Measurements from ENCODE around the gene CPVL.

Gene CPVL

DNA sequence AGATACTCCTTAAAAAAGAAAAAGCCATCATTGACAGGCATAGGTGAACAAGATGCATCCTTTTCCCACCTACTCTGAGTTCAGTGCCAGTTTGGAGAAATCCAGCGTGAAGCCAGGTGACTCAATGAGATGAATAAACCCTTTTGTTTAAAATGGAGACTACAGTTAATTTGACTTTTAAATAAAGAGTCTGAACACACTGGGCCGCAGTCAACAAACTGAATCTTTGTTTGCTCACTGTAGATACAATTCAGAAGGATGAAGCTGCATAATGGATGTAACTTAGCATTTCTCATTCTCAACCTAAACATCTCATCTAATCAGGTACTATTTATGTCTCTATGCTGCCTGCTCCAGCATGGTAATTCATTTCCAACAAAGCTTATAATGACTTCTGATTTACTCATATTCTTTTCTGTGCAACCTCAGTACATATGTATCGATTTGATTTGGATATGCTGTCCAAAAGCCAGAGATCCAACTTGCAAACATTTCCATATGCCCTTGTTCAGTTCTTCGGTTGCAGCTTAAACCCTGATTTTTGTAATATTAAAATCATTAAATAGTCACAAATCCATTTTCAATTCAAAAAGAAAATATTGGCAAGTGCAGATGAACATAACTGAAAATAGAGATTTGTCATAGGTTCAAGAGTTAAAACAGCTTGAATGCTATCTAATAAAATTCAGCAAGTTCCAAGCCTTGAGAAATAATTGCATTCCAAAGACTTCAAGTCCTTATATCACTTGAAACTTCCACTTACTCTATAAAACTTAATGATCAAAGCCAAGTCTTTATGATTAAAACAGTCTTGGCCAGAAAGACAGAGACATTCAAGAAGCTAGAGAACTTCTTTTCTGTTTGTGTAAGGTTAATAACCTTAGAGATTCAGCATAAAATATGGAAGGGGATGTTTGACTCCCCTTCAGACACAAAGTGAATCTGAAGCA lies 67.8 kb downstream of the CPVL start:
- Mint-ChIP-seq H3K4me3 (no peak overlapping the region), H3K27me3 (peaks cover 11% of the 10 kb centered on the region), H3K36me3 (no peaks in the 10 kb centered on the region), H3K9me3 (no peaks in the 10 kb centered on the region), H3K4me1 (no peaks in the 10 kb centered on the region), H3K27ac (no peak overlapping the region)
- ATAC-seq (ENCODE audit: low read depth) (no peak), DNase-seq (ENCODE audit: low spot score in 2 of 2) (no peak)

DNA sequence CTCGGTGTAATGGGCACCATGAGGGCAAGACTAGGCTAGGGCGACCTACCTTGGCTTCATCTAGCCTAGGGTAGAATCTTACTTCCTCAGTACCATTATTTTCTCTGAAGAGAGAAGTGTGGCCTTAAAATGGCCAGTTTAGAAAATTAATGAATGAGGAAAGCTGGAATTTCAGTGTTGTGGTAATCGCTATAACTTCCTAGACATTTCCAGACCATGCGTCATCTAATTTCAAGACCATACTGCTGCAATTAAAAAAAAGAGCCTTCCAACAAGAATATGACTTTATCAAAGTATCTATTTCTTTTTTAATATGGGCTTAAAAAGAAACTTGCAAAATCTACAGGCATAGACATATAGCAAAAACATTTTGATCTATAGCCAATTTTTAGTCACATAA lies 68.5 kb downstream of the CPVL start:
- Mint-ChIP-seq H3K9me3 (no peaks in the 10 kb centered on the region), H3K27me3 (peaks cover 16% of the 10 kb centered on the region), H3K4me1 (no peaks in the 10 kb centered on the region), H3K36me3 (no peaks in the 10 kb centered on the region), H3K4me3 (no peak overlapping the region), H3K27ac (no peak overlapping the region)
- DNase-seq (ENCODE audit: low spot score in 2 of 2) = no peak
- no peak for ATAC-seq (ENCODE audit: low read depth)

GRCh38 chr7:29077176-29077575 lies 69.2 kb downstream of the CPVL start:
- H3K36me3 Mint-ChIP-seq = no peaks in the 10 kb centered on the region
- H3K4me3 Mint-ChIP-seq = no peak overlapping the region
- no peak for DNase-seq (ENCODE audit: low spot score in 2 of 2)
- H3K27me3 Mint-ChIP-seq = peaks cover 16% of the 10 kb centered on the region
- H3K27ac Mint-ChIP-seq = no peak overlapping the region
- no peaks in the 10 kb centered on the region for H3K9me3 Mint-ChIP-seq
- no peaks in the 10 kb centered on the region for H3K4me1 Mint-ChIP-seq
- ATAC-seq (ENCODE audit: low read depth) = no peak

DNA sequence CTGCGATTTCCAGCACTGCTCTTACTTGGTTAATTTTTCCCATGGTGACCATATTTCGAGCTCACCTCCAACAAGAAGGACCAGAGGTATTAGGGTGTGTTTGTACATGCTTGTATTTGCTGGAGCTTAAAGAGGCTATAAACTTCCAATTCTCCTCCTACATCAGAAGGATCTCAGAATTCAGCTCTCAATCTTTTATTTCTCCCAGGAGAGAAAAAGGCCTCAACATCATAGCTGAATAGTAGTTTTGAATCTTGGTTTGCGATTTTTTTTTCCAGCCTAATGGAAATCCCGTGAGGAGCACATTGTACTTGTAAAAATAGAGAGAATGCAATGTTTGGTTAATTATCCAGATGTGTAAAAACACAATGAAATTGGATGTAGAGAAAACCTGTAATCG lies 69.7 kb downstream of the CPVL start:
- DNase-seq (ENCODE audit: low spot score in 2 of 2) (no peak), ATAC-seq (ENCODE audit: low read depth) (no peak)
- peaks cover 16% of the 10 kb centered on the region for H3K27me3 Mint-ChIP-seq
- H3K4me1 Mint-ChIP-seq = no peaks in the 10 kb centered on the region
- H3K9me3 Mint-ChIP-seq = no peaks in the 10 kb centered on the region
- no peak overlapping the region for H3K4me3 Mint-ChIP-seq
- no peak overlapping the region for H3K27ac Mint-ChIP-seq
- H3K36me3 Mint-ChIP-seq = no peaks in the 10 kb centered on the region

DNA sequence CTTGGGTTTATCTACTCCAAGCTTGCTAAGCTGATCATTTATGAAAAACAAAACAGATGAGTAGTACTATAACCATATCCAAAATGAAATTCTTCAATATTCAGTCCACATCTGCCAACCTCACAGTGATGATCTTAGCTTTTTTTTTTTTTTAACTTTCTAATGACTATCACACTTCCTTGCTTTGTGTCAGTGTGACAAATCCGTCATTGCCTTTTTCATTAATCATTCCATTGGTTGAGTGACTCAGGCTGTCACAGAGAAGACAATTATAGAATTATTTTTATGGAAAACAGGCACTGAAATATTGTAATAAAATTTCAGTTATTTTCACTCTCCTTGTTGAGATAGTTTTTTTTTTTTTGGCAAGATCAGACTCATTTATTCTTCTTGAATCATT lies 70.7 kb downstream of the CPVL start:
- DNase-seq (ENCODE audit: low spot score in 2 of 2) (no peak), ATAC-seq (ENCODE audit: low read depth) (no peak)
- Mint-ChIP-seq H3K27me3 (peaks cover 14% of the 10 kb centered on the region), H3K27ac (no peak overlapping the region), H3K9me3 (no peaks in the 10 kb centered on the region), H3K4me3 (no peak overlapping the region), H3K4me1 (no peaks in the 10 kb centered on the region), H3K36me3 (no peaks in the 10 kb centered on the region)

DNA sequence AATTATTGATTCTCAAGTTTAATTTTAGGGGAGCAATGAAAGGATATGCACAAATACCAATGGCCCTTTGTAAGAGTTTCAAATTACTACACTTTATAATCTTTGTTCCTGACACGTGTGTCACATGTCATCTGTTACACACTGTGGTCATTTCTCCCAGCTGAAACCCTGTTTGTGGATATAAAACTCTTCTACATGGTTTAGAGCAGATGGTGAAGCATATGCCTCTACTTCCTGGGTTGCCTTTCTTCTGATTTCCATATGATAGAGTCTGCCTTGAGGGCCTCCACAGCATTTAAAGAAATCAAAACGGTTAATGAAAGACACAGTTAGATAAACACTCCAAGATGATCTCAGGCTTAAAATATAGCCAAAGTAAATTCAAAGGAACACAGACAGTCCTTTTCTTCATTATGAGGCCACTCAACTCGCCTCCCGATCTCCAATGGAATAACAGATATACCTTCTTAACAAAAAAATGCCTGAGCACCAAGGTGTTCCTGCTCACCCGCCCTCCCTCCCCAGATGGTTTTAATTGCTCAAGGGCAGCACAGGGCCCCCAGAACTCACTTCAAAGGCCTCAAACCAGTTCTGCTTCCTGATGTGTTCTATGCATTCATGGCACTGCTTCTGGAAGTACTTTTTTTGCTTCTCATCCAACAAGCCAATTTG lies 75.0 kb downstream of the CPVL start:
- Mint-ChIP-seq H3K27me3 (peaks cover 5% of the 10 kb centered on the region), H3K4me1 (no peaks in the 10 kb centered on the region), H3K27ac (no peak overlapping the region), H3K36me3 (no peaks in the 10 kb centered on the region), H3K4me3 (no peak overlapping the region), H3K9me3 (no peaks in the 10 kb centered on the region)
- no peak for ATAC-seq (ENCODE audit: low read depth)
- no peak for DNase-seq (ENCODE audit: low spot score in 2 of 2)

DNA sequence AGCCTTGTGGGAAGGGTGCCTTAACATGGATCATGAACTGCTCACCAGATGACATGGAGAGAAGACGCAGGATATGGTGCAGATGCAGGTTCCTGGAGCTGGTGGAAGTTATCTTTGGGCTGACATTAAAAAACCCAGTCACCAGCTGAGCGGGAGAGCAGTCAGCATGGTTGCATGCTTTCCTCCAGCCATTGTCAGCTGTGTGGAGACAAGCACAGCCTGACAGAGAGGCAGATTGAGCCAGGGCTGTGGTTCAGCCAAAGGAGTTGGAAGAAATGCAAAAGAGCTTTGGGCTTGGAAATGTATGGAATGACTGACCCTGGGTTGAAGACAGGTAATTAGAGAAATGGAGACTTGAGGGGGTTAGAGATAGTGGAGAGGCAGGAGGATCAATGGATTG lies 79.7 kb downstream of the CPVL start:
- H3K27me3 Mint-ChIP-seq = peaks cover 2% of the 10 kb centered on the region
- no peak overlapping the region for H3K27ac Mint-ChIP-seq
- H3K4me3 Mint-ChIP-seq = no peak overlapping the region
- no peaks in the 10 kb centered on the region for H3K36me3 Mint-ChIP-seq
- ATAC-seq (ENCODE audit: low read depth) (no peak), DNase-seq (ENCODE audit: low spot score in 2 of 2) (no peak)
- no peaks in the 10 kb centered on the region for H3K9me3 Mint-ChIP-seq
- H3K4me1 Mint-ChIP-seq = no peaks in the 10 kb centered on the region

DNA sequence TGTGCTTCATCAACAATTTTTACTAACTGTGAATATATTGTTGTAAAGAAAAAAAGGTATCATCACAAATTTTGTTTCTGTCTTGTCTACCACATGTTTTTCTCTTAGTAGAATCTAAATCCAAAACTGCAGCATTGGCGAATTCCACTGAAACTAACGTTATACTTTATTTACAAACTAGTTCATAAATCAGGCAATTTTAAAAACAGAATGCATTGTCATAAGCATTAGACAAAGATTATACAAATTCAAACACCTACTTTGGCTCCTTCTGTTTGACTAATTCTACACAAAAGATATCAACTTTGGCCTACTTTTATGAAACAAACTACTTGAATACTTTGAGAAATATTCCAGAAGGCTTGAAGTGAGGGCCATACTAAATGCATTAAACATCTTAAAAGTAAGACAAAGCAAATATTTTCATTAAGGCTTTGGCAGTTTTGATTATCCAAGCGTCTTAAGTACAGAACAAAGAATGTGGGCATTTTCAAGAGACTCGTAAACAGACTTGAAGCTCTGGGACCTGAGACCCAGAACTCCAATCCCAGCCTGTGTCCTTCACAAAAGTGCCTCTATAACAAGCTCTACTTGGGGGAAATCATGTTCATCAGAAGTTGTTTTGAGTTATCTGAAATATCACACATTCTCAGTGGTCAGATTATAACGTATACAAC lies 81.0 kb downstream of the CPVL start:
- H3K36me3 Mint-ChIP-seq = no peaks in the 10 kb centered on the region
- H3K27me3 Mint-ChIP-seq = peaks cover 2% of the 10 kb centered on the region

DNA sequence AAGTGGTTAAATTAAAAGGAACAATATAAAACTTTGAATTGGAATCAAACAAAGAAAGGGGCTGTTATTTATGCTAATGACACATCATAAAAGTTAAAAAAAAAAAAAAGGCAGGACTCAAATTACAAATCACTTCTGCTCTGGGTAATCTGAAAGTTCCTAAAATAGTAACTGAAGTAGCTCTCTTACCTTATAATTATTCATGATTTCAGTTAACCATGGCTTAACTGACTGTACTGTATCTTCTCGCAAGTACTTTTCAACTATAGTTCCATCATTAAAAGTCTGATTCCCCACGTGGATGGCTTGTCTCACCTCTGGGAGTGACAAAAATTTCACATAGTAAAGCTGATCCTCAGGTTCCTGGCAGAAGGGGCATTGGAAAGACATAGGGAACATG lies 82.5 kb downstream of the CPVL start:
- Mint-ChIP-seq H3K27me3 (peaks cover 5% of the 10 kb centered on the region), H3K4me3 (no peak overlapping the region), H3K9me3 (peaks cover 3% of the 10 kb centered on the region), H3K36me3 (no peaks in the 10 kb centered on the region), H3K27ac (no peak overlapping the region), H3K4me1 (no peaks in the 10 kb centered on the region)
- DNase-seq (ENCODE audit: low spot score in 2 of 2) = no peak
- no peak for ATAC-seq (ENCODE audit: low read depth)

More for the DNA sequence above, 81.0 kb downstream of the CPVL start:
- Mint-ChIP-seq H3K27ac (no peak overlapping the region), H3K9me3 (no peaks in the 10 kb centered on the region), H3K4me1 (no peaks in the 10 kb centered on the region), H3K4me3 (no peak overlapping the region)
- ATAC-seq (ENCODE audit: low read depth) (no peak), DNase-seq (ENCODE audit: low spot score in 2 of 2) (no peak)

DNA sequence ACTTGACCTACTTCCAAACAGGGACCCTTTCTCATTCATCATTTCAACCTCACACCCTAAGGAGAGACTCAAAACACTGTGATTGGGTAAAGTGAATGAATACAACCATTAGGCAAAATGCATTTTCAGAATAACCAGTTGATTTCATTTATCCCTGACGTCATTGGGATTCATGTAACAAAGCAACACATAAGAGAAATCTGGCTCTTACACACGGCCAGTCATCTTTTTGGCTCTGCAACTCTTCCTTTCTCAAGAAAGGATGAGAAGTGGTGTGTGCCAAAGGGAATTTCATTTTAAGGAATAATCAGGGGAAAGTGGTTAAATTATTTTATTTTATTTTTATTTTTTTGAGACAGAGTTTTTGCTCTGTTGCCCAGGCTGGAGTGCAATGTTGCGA lies 83.1 kb downstream of the CPVL start:
- Mint-ChIP-seq H3K4me3 (no peak overlapping the region), H3K27ac (no peak overlapping the region), H3K4me1 (no peaks in the 10 kb centered on the region), H3K27me3 (peaks cover 5% of the 10 kb centered on the region), H3K9me3 (peaks cover 8% of the 10 kb centered on the region), H3K36me3 (no peaks in the 10 kb centered on the region)
- DNase-seq (ENCODE audit: low spot score in 2 of 2) = no peak
- no peak for ATAC-seq (ENCODE audit: low read depth)

DNA sequence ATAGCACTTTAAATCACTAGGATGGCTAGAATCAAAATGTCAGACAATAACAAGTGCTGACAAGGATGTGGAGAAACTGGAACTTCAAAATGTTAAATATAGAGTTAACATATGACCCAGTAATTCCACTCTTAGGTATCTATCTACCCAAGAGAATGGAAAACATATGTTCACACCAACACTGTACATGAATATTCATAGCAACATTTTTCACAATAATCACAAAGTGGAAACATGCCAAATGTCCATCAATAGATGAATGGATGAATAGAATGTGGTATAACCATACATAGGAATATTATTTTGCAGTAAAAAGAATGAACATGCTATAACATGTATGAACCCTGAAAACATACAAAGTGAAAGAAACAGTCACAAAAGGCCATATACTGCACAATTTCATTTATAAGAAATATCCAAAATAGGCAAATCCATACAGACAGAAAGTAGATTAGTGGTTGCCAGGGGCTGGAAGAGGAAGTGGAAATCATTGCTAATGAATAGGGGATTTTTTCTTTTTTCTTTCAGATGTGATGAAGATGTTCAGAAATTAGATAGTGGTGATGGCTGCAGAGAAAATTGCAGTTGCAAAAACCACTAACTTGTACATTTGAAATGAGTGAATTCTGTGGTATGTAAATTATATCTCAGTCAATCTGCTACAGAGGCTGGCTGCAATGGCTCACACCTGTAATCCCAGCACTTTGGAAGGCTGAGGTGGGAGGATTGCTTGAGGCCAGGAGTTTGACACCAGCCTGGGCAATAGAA lies 93.0 kb downstream of the CPVL start:
- Mint-ChIP-seq H3K9me3 (peaks cover 13% of the 10 kb centered on the region), H3K27ac (no peak overlapping the region), H3K4me1 (no peaks in the 10 kb centered on the region), H3K36me3 (no peaks in the 10 kb centered on the region), H3K27me3 (no peaks in the 10 kb centered on the region), H3K4me3 (no peak overlapping the region)
- no peak for ATAC-seq (ENCODE audit: low read depth)
- no peak for DNase-seq (ENCODE audit: low spot score in 2 of 2)

- ATAC-seq (ENCODE audit: low read depth) = no peak
- peaks cover 5% of the 10 kb centered on the region for H3K9me3 Mint-ChIP-seq
Observed at GRCh38 chr7:29046978-29047377, 99.4 kb downstream of the CPVL start.

DNA sequence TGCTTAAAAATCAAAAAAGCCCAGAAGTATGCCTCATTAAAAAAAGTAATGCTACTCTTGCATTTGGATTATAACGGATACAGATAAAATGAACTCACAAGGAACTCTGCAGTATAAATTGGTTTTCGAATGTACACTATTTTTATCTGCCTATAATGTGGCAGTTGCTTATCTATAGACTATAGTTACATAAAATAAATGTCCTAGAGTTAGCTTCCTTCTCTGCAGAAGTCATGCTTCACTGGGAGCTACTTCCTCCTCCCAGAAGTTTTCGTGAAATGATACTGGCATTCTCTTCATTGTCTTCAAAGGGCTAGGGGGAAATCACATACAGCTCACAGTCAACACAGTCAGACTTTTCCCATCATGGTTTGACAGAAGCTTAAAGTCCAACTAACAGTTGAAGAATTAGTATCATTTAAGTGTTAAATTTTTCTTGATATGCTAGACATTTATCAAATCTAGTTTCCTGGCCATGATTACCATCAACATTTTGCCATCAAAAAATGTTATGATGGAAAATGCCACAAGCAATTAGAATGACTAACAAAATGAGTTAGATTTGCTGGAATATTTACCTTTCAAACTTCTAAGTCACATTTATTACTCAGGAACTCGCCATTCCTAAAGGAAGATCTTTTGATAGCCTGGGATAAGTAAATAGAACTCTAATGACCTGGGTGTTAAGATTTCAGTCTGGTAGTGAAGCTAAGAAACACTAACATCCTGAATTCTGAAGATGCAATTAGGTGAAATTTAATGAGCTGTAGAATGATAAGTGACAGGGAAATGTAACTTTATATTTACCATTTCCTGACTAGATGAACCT lies 100.9 kb downstream of the CPVL start:
- Mint-ChIP-seq H3K36me3 (no peaks in the 10 kb centered on the region), H3K4me1 (no peaks in the 10 kb centered on the region), H3K27ac (no peak overlapping the region), H3K27me3 (peaks cover 17% of the 10 kb centered on the region), H3K4me3 (no peak overlapping the region), H3K9me3 (peaks cover 3% of the 10 kb centered on the region)
- DNase-seq (ENCODE audit: low spot score in 2 of 2) (no peak), ATAC-seq (ENCODE audit: low read depth) (no peak)

More at GRCh38 chr7:29046978-29047377, 99.4 kb downstream of the CPVL start:
- Mint-ChIP-seq H3K4me3 (no peak overlapping the region), H3K36me3 (no peaks in the 10 kb centered on the region), H3K27me3 (peaks cover 17% of the 10 kb centered on the region), H3K27ac (no peak overlapping the region), H3K4me1 (no peaks in the 10 kb centered on the region)
- no peak for DNase-seq (ENCODE audit: low spot score in 2 of 2)

Data from memory B cell (primary cell).